Measurements from ENCODE around the gene TMEM213. TPM values are rescaled to one million over a fixed set of nuclear protein-coding genes. Genes with fewer than 3 reads are reported as not detected.

Gene TMEM213
- total and polyA plus RNA-seq, 2 of the 8 experiments (the other 6 are each of a cell fraction or from before 2014, with no cell fraction given): 0.21 to 0.67 TPM

DNA sequence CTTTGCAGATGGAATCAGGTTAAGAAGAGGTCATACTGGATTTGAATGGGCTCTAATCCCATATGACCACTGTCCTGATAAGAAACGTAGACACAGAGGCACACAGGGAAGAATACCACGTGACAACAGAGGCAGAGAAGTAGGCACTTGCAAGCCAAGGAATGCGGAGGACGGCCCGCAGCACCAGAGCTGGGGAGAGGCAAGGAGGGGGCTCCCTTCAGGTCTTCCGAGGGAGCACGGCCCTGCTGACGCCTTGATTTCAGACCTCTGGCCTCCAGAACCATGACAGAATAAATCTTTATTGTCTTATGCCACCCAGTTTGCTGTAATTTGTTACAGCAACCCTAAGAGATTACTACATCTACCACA lies 44.7 kb upstream of the TMEM213 start:
- H2AFZ ChIP-seq (ENCODE audit: low read length): no peak overlapping the region
- H3K27ac ChIP-seq (ENCODE audit: low read depth, low read length): no peak overlapping the region
- H3K79me1 ChIP-seq (ENCODE audit: low read depth, low read length): no peaks in the 10 kb centered on the region
- no peak overlapping the region; the same call in 1 of the 2 replicates for H2BK5ac ChIP-seq (ENCODE audit: low read depth, low read length)
- H3K4ac ChIP-seq (replicated peaks; ENCODE audit: insufficient read length, low read depth, low read length): no peak overlapping the region
- H3K4me3 ChIP-seq (ENCODE audit: extremely low read depth in 1 of 4, insufficient read depth in 2 of 4, low read depth in 3 of 4, low read length in 4 of 4): no peak overlapping the region
- WGBS, 2 experiments (ENCODE audit: extremely low coverage in 1 of 2, insufficient coverage in 1 of 2, insufficient read length in 1 of 2, insufficient replicate concordance in 2 of 2, low coverage in 1 of 2, low lambda C conversion rate in 2 of 2, missing lambda C conversion rate in 1 of 2): 60% methylated on average over 8 of the region's 8 CpGs; no CpG with 5 or more reads in 1 of the 2 experiments
- H4K8ac ChIP-seq (ENCODE audit: extremely low read depth, insufficient read depth, low read length): no peak overlapping the region
- no peak for DNase-seq (ENCODE audit: low read depth in 1 of 2, low spot score in 2 of 2)
- ChIA-PET POLR2A (ENCODE audit: partially characterized antibody) (no interaction called here), CTCF (ENCODE audit: partially characterized antibody) (interaction anchor here (4.4 kb wide), 1 partner anchor 15 kb away, joined by 20 read pairs; no protein-coding TSS in a partner anchor)
- H3K4me2 ChIP-seq (ENCODE audit: insufficient read depth in 1 of 2, low read depth in 2 of 2, low read length in 2 of 2): 0 out of 4 replicates have a peak overlapping the region, but pooled peaks of 1 of the 2 experiments have one; percentile 3
- no peak overlapping the region for H2AK5ac ChIP-seq (ENCODE audit: low read depth, low read length)
- no peaks in the 10 kb centered on the region for H4K20me1 ChIP-seq (replicated peaks in 1 of 2; ENCODE audit: control insufficient read depth in 1 of 2, insufficient read depth in 2 of 2, low read length in 2 of 2)
- H4K5ac ChIP-seq (ENCODE audit: insufficient read length, low read depth, low read length): no peak overlapping the region
- no peak overlapping the region for H3K23ac ChIP-seq (ENCODE audit: insufficient read length)
- H2BK20ac ChIP-seq (ENCODE audit: low read length): no peak overlapping the region
- H2BK12ac ChIP-seq (ENCODE audit: low read depth, low read length): no peak overlapping the region
- H3K9ac ChIP-seq (replicated peaks in 1 of 4; ENCODE audit: extremely low read depth in 1 of 4, low read depth in 3 of 4, low read length in 3 of 4): no peak overlapping the region
- no peaks in the 10 kb centered on the region for H3K27me3 ChIP-seq (replicated peaks in 1 of 4; ENCODE audit: control insufficient read depth in 3 of 4, extremely low read depth in 1 of 4, insufficient read depth in 3 of 4, low read length in 3 of 4)
- no peaks in the 10 kb centered on the region for H3K9me3 ChIP-seq (ENCODE audit: insufficient read depth in 2 of 2, low read depth in 1 of 2, low read length in 1 of 2)
- H2BK15ac ChIP-seq (ENCODE audit: low read length): peak overlapping the region; percentile 36; the same call in 1 of the 2 replicates
- H3K4me1 ChIP-seq (replicated peaks in 1 of 4; ENCODE audit: control insufficient read depth in 3 of 4, insufficient read depth in 4 of 4, low read length in 3 of 4): peaks cover 7 to 24% (median 11%) of the 10 kb centered on the region in 4 experiments
- H3K56ac ChIP-seq (replicated peaks; ENCODE audit: insufficient read length, low read depth, low read length): no peak overlapping the region
- 0 out of 2 replicates have a peak, but pooled peaks cover 3% of the 10 kb centered on the region for H3K23me2 ChIP-seq (ENCODE audit: low read depth, low read length)
- TF ChIP-seq TEAD4 (IDR thresholded peaks at IDR 0.05; ENCODE audit: low read depth, low read length) (peak; percentile 72), HDAC2 (IDR thresholded peaks at IDR 0.05; ENCODE audit: borderline replicate concordance in 1 of 2, low read depth in 2 of 2, low read length in 2 of 2) (no peak)
- TF ChIP-seq, protein P1, sequence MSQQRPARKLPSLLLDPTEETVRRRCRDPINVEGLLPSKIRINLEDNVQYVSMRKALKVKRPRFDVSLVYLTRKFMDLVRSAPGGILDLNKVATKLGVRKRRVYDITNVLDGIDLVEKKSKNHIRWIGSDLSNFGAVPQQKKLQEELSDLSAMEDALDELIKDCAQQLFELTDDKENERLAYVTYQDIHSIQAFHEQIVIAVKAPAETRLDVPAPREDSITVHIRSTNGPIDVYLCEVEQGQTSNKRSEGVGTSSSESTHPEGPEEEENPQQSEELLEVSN (IDR thresholded peaks at IDR 0.05): no peak
- TF ChIP-seq, protein P2, sequence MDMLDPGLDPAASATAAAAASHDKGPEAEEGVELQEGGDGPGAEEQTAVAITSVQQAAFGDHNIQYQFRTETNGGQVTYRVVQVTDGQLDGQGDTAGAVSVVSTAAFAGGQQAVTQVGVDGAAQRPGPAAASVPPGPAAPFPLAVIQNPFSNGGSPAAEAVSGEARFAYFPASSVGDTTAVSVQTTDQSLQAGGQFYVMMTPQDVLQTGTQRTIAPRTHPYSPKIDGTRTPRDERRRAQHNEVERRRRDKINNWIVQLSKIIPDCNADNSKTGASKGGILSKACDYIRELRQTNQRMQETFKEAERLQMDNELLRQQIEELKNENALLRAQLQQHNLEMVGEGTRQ (IDR thresholded peaks at IDR 0.05; ENCODE audit: low read length): no peak; the same call in 1 of the 2 replicates
- TF ChIP-seq, protein P3, sequence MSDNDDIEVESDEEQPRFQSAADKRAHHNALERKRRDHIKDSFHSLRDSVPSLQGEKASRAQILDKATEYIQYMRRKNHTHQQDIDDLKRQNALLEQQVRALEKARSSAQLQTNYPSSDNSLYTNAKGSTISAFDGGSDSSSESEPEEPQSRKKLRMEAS (IDR thresholded peaks at IDR 0.05): peak; percentile 38; the same call in 1 of the 2 replicates
- H3K14ac ChIP-seq (ENCODE audit: insufficient read length): no peak overlapping the region
- no peaks in the 10 kb centered on the region for H3K79me2 ChIP-seq (ENCODE audit: control insufficient read depth in 1 of 2, insufficient read depth in 2 of 2, low read length in 2 of 2)
- H4K91ac ChIP-seq (replicated peaks; ENCODE audit: insufficient read length, low read length): no peak overlapping the region
- no peak overlapping the region for H2BK120ac ChIP-seq (replicated peaks; ENCODE audit: low read depth, low read length)
- FAIRE-seq: no peak
- H3K18ac ChIP-seq (ENCODE audit: extremely low read depth, low read length): no peak overlapping the region; the same call in 1 of the 2 replicates
- no peaks in the 10 kb centered on the region for H3K36me3 ChIP-seq (ENCODE audit: control insufficient read depth in 2 of 4, insufficient read depth in 4 of 4, low read length in 3 of 4)

All from H1 (cell line).